ENCODE results near the gene MAMDC4. TPM values are rescaled to one million over a fixed set of nuclear protein-coding genes. Genes with fewer than 3 reads are reported as not detected.

Gene MAMDC4
- total and polyA plus RNA-seq, 12 donors = 4.1 to 45.4 (median 8.3) TPM

- Histone ChIP-seq H3K27me3 (peaks cover 0 to 48% (median 25%) of the 10 kb centered on the region in 7 donors), H3K4me3 (peak overlapping the region; percentile 74 to 99 (median 82)), H3K4me1 (peaks cover 20 to 61% (median 53%) of the 10 kb centered on the region in 9 donors), H3K36me3 (peaks cover 0 to 33% (median 11%) of the 10 kb centered on the region in 9 donors), H3K27ac (peak overlapping the region; percentile 77 to 96 (median 92)), H3K9me3 (no peaks in the 10 kb centered on the region)
- ATAC-seq (peak; percentile 10 to 50 (median 31)), DNase-seq (peak; percentile 57)
- intact Hi-C loops (cut with DNase I) = loop anchor here in 6 of 10 donors (1.0 to 10.0 kb wide), 9 partner anchors 38 to 176 kb away; partner anchors contain the start of genes FBXW5 (in 5 of the 6), TMEM141 (in 3 of the 6), TRAF2 (in 2 of the 6) and ABCA2 (in 1 of the 6)
- TF ChIP-seq CTCF (IDR thresholded peaks at IDR 0.05) = no peak
- 0% methylated on average over 21 to 51 of the region's 53 CpGs for WGBS, 2 donors
Observed at GRCh38 chr9:136848393-136849037, 3.6 kb upstream of the MAMDC4 start.

GRCh38 chr9:136849038-136849959 lies 2.8 kb upstream of the MAMDC4 start, which contains the start of gene PHPT1:
Gene PHPT1 (plus strand): TSS chr9:136849409. CDS start chr9:136849431, 22 bp downstream.
- peak within 1 kb of the TSS; percentile 74 to 99 (median 82) for H3K4me3 ChIP-seq
- DNase-seq = peak; percentile 98
- H3K27ac ChIP-seq = peak within 1 kb of the TSS; percentile 77 to 96 (median 92)
- H3K4me1 ChIP-seq = peaks cover 18 to 53% (median 46%) of the 10 kb centered on the region in 9 donors
- peak; percentile 82 to 95 (median 91) for ATAC-seq
- no peaks in the 10 kb centered on the region for H3K9me3 ChIP-seq
- intact Hi-C loops (cut with DNase I) = loop anchor here in 6 of 10 donors (1.0 to 10.0 kb wide), 9 partner anchors 37 to 176 kb away; partner anchors contain the start of genes FBXW5 (in 5 of the 6), TMEM141 (in 3 of the 6), TRAF2 (in 2 of the 6) and ABCA2 (in 1 of the 6)
- peaks cover 0 to 33% (median 11%) of the 10 kb centered on the region in 9 donors for H3K36me3 ChIP-seq
- H3K27me3 ChIP-seq = peaks cover 0 to 40% (median 17%) of the 10 kb centered on the region in 7 donors
- TF ChIP-seq CTCF (IDR thresholded peaks at IDR 0.05) = no peak
- WGBS, 2 donors = 0% methylated on average over 65 to 77 of the region's 77 CpGs

GRCh38 chr9:136849960-136850865 lies 1.9 kb upstream of the MAMDC4 start:
- no peak for TF ChIP-seq CTCF (IDR thresholded peaks at IDR 0.05)
- ATAC-seq = no peak
- intact Hi-C loops (cut with DNase I) = loop anchor here in 8 of 10 donors (1.0 to 10.0 kb wide), 11 partner anchors 36 to 175 kb away; partner anchors contain the start of genes FBXW5 (in 6 of the 8), TMEM141 (in 3 of the 8), C8G (in 2 of the 8) and TRAF2 (in 2 of the 8)

More at GRCh38 chr9:136849960-136850865, 1.9 kb upstream of the MAMDC4 start:
- Histone ChIP-seq H3K36me3 (peaks cover 0 to 33% (median 11%) of the 10 kb centered on the region in 9 donors), H3K4me3 (peak overlapping the region; percentile 39 to 99 (median 82)), H3K27me3 (peaks cover 0 to 34% (median 12%) of the 10 kb centered on the region in 7 donors), H3K9me3 (no peaks in the 10 kb centered on the region), H3K27ac (peak overlapping the region; percentile 77 to 96 (median 92)), H3K4me1 (peaks cover 18 to 50% (median 45%) of the 10 kb centered on the region in 9 donors)
- WGBS, 2 donors = 31 to 37% methylated on average over 43 of the region's 43 CpGs
- peak in 1 of 2 donors; percentile 35 for DNase-seq

Data from heart right ventricle (tissue), 16 donors.